HCT116 (cell line): ENCODE data around the gene OPN3. TPM values are rescaled to one million over a fixed set of nuclear protein-coding genes. Genes with fewer than 3 reads are reported as not detected.

Source experiments
- ATAC-seq: fragments of 200-7000 bp; cut with Tn5 transposase; 2 replicates; pipeline ENCODE4 v1.9.1; 2020; ENCODE audit warnings: mild to moderate bottlenecking, moderate library complexity
- BruUV-seq: library from RNA; stranded (reverse); fragments of 400-500 nt; replicated peaks from 2 replicates; lab custom pipeline; 2021; lab: Mats Ljungman, UMichigan
- CTCF ChIA-PET: fragments of 300-600 bp; sonication (Branson Sonifier 250); formaldehyde crosslinking; loops from one replicate; lab custom pipeline; 2021; ENCODE audit warnings: antibody characterized with exemption; lab: Charles Lee
- POLR2A ChIA-PET: fragments of 300-600, 350-600 bp; sonication (Branson Sonifier 250); formaldehyde crosslinking; loops from one replicate; lab custom pipeline; 2021; ENCODE audit warnings: antibody characterized with exemption; lab: Charles Lee
- RAD21 ChIA-PET, 2 experiments: fragments of 300-600 bp; sonication (Branson Sonifier 250); formaldehyde crosslinking; loops; one replicate each; lab custom pipeline; 2023; ENCODE audit warnings: low total read pairs in 2 of 2; ENCODE audit not compliant: uncharacterized antibody in 2 of 2, unreplicated experiment in 2 of 2, low non-redundant PET in 1 of 2; lab: Charles Lee
- DNase-seq: peaks from one replicate; pipeline ENCODE4 v3.0.0-alpha.2; 2010; ENCODE audit warnings: low read depth, low spot score
- H2AFZ ChIP-seq: fragments of 200-600 bp; shearing (Covaris generic), sonication (generic); 2 replicates; pipeline ENCODE4 v1.6.1; 2017; ENCODE audit warnings: low read depth, mixed run types, mixed read lengths, antibody characterized with exemption, low read length; ENCODE audit not compliant: poor library complexity, severe bottlenecking
- H3K27ac ChIP-seq: 2 replicates; pipeline ENCODE4 v1.5.1; 2012; ENCODE audit warnings: low read depth, low read length
- H3K27me3 ChIP-seq: fragments of 200-600 bp; sonication (generic); 2 replicates; pipeline ENCODE4 v1.6.1; 2016; ENCODE audit warnings: mixed run types, low read length, mixed read lengths; ENCODE audit not compliant: insufficient read depth
- H3K36me3 ChIP-seq, 2 experiments: fragments of 200-500 bp in 1 of 2; fragments of 200-600 bp in 1 of 2; sonication (Bioruptor generic) in 1 of 2; sonication (generic) in 1 of 2; 2 replicates each; pipeline versions ENCODE4 v1.5.1 to v1.6.1; 2014 to 2016; ENCODE audit warnings: low read length in 2 of 2, inconsistent platforms in 1 of 2, mixed read lengths in 1 of 2, mixed run types in 1 of 2; ENCODE audit not compliant: insufficient read depth in 2 of 2, control insufficient read depth in 1 of 2
- H3K4me1 ChIP-seq, 2 experiments: fragments of 200-600 bp in 1 of 2; sonication (generic) in 1 of 2; 2 replicates each; pipeline versions ENCODE4 v1.5.1 to v1.6.1; 2012 to 2017; ENCODE audit warnings: low read length in 2 of 2, inconsistent platforms in 1 of 2, mild to moderate bottlenecking in 1 of 2, mixed read lengths in 1 of 2, mixed run types in 1 of 2, moderate library complexity in 1 of 2; ENCODE audit not compliant: insufficient read depth in 2 of 2, control insufficient read depth in 1 of 2
- H3K4me2 ChIP-seq: fragments of 200-600 bp; sonication (generic); 2 replicates; pipeline ENCODE4 v1.6.1; 2017; ENCODE audit warnings: mixed run types, low read length, mixed read lengths
- H3K4me3 ChIP-seq, 2 experiments: fragments of 200-600 bp in 1 of 2; sonication (generic) in 1 of 2; replicated peaks in 1 of 2; 2 replicates each; pipeline ENCODE4 v1.5.1; 2011 to 2016; ENCODE audit warnings: low read length in 2 of 2, control low read depth in 1 of 2, low read depth in 1 of 2, mild to moderate bottlenecking in 1 of 2, mixed read lengths in 1 of 2, mixed run types in 1 of 2
- H3K79me2 ChIP-seq: fragments of 200-600 bp; sonication (generic); 2 replicates; pipeline ENCODE4 v1.6.1; 2017; ENCODE audit warnings: mild to moderate bottlenecking, mixed run types, low read length, moderate library complexity, mixed read lengths; ENCODE audit not compliant: insufficient read depth
- H3K9ac ChIP-seq: fragments of 200-600 bp; sonication (generic); 2 replicates; pipeline ENCODE4 v1.6.1; 2016; ENCODE audit warnings: low read length, mixed read lengths
- H3K9me2 ChIP-seq: fragments of 200-600 bp; sonication (generic), shearing (Covaris generic); 2 replicates; pipeline ENCODE4 v1.6.1; 2017; ENCODE audit warnings: mixed run types, mild to moderate bottlenecking, moderate library complexity; ENCODE audit not compliant: insufficient read depth
- H3K9me3 ChIP-seq, 2 experiments: fragments of 200-500 bp in 1 of 2; fragments of 200-600 bp in 1 of 2; sonication (Bioruptor generic) in 1 of 2; sonication (generic) in 1 of 2; 2 replicates each; pipeline ENCODE4 v1.6.1; 2014 to 2017; ENCODE audit warnings: low read length in 2 of 2, mixed read lengths in 2 of 2, inconsistent platforms in 1 of 2, low read depth in 1 of 2, mild to moderate bottlenecking in 1 of 2, mixed run types in 1 of 2, moderate library complexity in 1 of 2; ENCODE audit not compliant: control insufficient read depth in 1 of 2, insufficient read depth in 1 of 2
- H4K20me1 ChIP-seq: fragments of 200-600 bp; sonication (generic), shearing (Covaris generic); 2 replicates; pipeline ENCODE4 v1.6.1; 2017; ENCODE audit warnings: mixed run types, mild to moderate bottlenecking, moderate library complexity; ENCODE audit not compliant: insufficient read depth
- CEBPB ChIP-seq: IDR thresholded peaks from 2 replicates; pipeline ENCODE4 v1.6.1; 2012; ENCODE audit warnings: low read depth
- EGR1 ChIP-seq: IDR thresholded peaks from 2 replicates; pipeline ENCODE4 v1.6.1; 2012; ENCODE audit warnings: low read depth
- SRF ChIP-seq: IDR thresholded peaks from 2 replicates; pipeline ENCODE4 v1.6.1; 2012; ENCODE audit warnings: low read depth
- YY1 ChIP-seq: IDR thresholded peaks from 2 replicates; pipeline ENCODE4 v1.6.1; 2011; ENCODE audit warnings: low read length, low read depth, moderate library complexity, mild to moderate bottlenecking; ENCODE audit not compliant: insufficient replicate concordance; ENCODE audit errors: extremely low read depth
- intact Hi-C: fragments of 100-400 bp; cut with micrococcal nuclease; formaldehyde crosslinking; loops from 2 replicates; pipeline ENCODE4 v1.10.0; 2022
- total RNA-seq: library from RNA; stranded (reverse); gene quantifications from one replicate; pipeline ENCODE4 v1.2.1, GENCODE V29; 2021; ENCODE audit not compliant: unreplicated experiment
- TF ChIP-seq, protein P1 (sequence below): IDR thresholded peaks from 2 replicates; pipeline ENCODE4 v1.6.1; 2011; ENCODE audit warnings: mild to moderate bottlenecking, low read length, moderate library complexity; ENCODE audit not compliant: insufficient replicate concordance; ENCODE audit errors: extremely low read depth
- TF ChIP-seq, protein P2 (sequence below): IDR thresholded peaks from 2 replicates; pipeline ENCODE4 v1.6.1; 2012; ENCODE audit warnings: low read depth

The OPN3 gene
- total RNA-seq, 1 experiment from 2014 or later = 6.1 TPM

DNA sequence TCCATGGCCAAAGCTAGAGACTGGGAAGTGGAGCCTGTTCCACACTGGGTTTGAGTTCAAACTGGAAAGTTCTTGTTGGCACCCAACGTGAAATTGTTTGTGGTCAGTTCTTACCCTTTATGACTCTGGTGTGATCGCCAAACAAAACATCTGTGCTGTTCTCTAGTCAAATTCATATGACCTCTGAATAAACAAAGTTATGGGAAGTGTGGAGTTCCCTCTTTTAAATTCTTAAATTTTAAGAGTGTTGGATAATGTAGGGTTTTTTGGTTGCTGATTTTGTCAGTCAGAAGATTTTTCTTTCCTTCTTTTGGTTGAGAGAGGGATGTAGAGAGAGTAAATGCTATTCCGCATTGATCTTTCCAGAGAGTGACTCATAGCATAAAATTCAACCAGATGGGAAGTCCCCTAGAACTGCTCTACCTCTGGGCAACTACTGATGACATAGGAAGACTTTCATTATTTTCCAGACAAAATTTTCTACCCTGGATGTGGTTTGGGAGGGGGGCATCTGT is 36.4 kb downstream of the OPN3 start (continued):
- TF ChIP-seq, protein P1, sequence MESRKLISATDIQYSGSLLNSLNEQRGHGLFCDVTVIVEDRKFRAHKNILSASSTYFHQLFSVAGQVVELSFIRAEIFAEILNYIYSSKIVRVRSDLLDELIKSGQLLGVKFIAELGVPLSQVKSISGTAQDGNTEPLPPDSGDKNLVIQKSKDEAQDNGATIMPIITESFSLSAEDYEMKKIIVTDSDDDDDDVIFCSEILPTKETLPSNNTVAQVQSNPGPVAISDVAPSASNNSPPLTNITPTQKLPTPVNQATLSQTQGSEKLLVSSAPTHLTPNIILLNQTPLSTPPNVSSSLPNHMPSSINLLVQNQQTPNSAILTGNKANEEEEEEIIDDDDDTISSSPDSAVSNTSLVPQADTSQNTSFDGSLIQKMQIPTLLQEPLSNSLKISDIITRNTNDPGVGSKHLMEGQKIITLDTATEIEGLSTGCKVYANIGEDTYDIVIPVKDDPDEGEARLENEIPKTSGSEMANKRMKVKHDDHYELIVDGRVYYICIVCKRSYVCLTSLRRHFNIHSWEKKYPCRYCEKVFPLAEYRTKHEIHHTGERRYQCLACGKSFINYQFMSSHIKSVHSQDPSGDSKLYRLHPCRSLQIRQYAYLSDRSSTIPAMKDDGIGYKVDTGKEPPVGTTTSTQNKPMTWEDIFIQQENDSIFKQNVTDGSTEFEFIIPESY = no peak
- TF ChIP-seq SRF (no peak), CEBPB (no peak)

DNA sequence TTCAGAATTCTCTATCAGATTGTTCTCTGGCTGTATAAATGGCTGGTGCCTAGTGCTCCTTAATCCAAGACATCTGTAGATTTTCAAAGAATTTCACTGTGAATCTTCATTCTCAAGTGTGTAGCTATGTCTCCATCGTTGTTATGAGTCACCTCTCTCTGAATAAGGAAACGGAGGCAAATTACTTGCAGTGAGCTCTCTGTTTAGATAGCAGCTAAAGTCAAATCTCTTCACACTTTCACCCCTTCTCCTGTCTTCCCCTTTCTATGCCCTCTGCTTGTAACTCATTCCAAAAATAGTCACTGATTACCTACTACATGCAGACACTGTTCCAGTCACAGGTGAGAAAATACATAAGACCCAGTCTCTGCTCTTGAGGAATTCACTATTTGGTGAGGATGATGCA is 39.7 kb downstream of the OPN3 start:
- peaks cover 0 to 6% of the 10 kb centered on the region in 2 experiments; a peak in 1 of 4 replicates for H3K4me1 ChIP-seq
- no peak overlapping the region for H3K4me2 ChIP-seq
- no peak overlapping the region for H3K4me3 ChIP-seq
- no peaks in the 10 kb centered on the region for H3K9me3 ChIP-seq
- ATAC-seq (no peak), DNase-seq (no peak)
- H3K9ac ChIP-seq = no peak overlapping the region
- no peak overlapping the region for H2AFZ ChIP-seq
- no TSS peak for BruUV-seq
- no peak overlapping the region for H3K27ac ChIP-seq
- RAD21 ChIA-PET = no interaction called here
- intact Hi-C loops = no loop called here
- H3K36me3 ChIP-seq = no peaks in the 10 kb centered on the region
- POLR2A ChIA-PET = no interaction called here
- no peaks in the 10 kb centered on the region for H3K27me3 ChIP-seq
- no peaks in the 10 kb centered on the region for H3K79me2 ChIP-seq
- no peaks in the 10 kb centered on the region for H3K9me2 ChIP-seq
- TF ChIP-seq EGR1 (no peak), YY1 (no peak)
- TF ChIP-seq, protein P1 = no peak
- TF ChIP-seq, protein P2, sequence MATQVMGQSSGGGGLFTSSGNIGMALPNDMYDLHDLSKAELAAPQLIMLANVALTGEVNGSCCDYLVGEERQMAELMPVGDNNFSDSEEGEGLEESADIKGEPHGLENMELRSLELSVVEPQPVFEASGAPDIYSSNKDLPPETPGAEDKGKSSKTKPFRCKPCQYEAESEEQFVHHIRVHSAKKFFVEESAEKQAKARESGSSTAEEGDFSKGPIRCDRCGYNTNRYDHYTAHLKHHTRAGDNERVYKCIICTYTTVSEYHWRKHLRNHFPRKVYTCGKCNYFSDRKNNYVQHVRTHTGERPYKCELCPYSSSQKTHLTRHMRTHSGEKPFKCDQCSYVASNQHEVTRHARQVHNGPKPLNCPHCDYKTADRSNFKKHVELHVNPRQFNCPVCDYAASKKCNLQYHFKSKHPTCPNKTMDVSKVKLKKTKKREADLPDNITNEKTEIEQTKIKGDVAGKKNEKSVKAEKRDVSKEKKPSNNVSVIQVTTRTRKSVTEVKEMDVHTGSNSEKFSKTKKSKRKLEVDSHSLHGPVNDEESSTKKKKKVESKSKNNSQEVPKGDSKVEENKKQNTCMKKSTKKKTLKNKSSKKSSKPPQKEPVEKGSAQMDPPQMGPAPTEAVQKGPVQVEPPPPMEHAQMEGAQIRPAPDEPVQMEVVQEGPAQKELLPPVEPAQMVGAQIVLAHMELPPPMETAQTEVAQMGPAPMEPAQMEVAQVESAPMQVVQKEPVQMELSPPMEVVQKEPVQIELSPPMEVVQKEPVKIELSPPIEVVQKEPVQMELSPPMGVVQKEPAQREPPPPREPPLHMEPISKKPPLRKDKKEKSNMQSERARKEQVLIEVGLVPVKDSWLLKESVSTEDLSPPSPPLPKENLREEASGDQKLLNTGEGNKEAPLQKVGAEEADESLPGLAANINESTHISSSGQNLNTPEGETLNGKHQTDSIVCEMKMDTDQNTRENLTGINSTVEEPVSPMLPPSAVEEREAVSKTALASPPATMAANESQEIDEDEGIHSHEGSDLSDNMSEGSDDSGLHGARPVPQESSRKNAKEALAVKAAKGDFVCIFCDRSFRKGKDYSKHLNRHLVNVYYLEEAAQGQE = no peak
- H4K20me1 ChIP-seq = no peaks in the 10 kb centered on the region
- CTCF ChIA-PET = interaction anchor here (1.2 kb wide), 1 partner anchor 10 kb away, joined by 5 read pairs; no protein-coding TSS in a partner anchor
